Measurements from ENCODE around the gene PWWP2A.
"Not testable (repeated sequence)": the region's sequence is repeated elsewhere in the genome, so short reads cannot be mapped to it uniquely, and the experiment has no call there.

Gene PWWP2A

GRCh38 chr5:160081495-160081894 is 37.8 kb downstream of the PWWP2A start:
- in situ Hi-C loops (cut with MboI; ENCODE audit: low sequenced_read_pairs), result no loop called here

- in situ Hi-C loops (cut with MboI; ENCODE audit: low sequenced_read_pairs), result no loop called here
Measured at GRCh38 chr5:160079753-160080152, 39.5 kb downstream of the PWWP2A start.

- in situ Hi-C loops (cut with MboI; ENCODE audit: low sequenced_read_pairs), result no loop called here
Measured at GRCh38 chr5:160076997-160077396, 42.3 kb downstream of the PWWP2A start.

- in situ Hi-C loops (cut with MboI; ENCODE audit: low sequenced_read_pairs), result no loop called here
Measured at GRCh38 chr5:160075073-160075472, 44.2 kb downstream of the PWWP2A start.

- in situ Hi-C loops (cut with MboI; ENCODE audit: low sequenced_read_pairs), result no loop called here
Measured at GRCh38 chr5:160071916-160072315, 47.3 kb downstream of the PWWP2A start.

- in situ Hi-C loops (cut with MboI; ENCODE audit: low sequenced_read_pairs), result no loop called here
Measured at GRCh38 chr5:160071516-160071915, 47.7 kb downstream of the PWWP2A start.

- in situ Hi-C loops (cut with MboI; ENCODE audit: low sequenced_read_pairs), result not testable (repeated sequence)
Measured at GRCh38 chr5:160069120-160069519, 50.1 kb downstream of the PWWP2A start.

- in situ Hi-C loops (cut with MboI; ENCODE audit: low sequenced_read_pairs), result no loop called here
Measured at GRCh38 chr5:160064995-160065614, 54.1 kb downstream of the PWWP2A start.

- in situ Hi-C loops (cut with MboI; ENCODE audit: low sequenced_read_pairs), result no loop called here
Measured at GRCh38 chr5:160064417-160064810, 54.8 kb downstream of the PWWP2A start.

- in situ Hi-C loops (cut with MboI; ENCODE audit: low sequenced_read_pairs), result no loop called here
Measured at GRCh38 chr5:160061770-160062169, 57.5 kb downstream of the PWWP2A start.

- in situ Hi-C loops (cut with MboI; ENCODE audit: low sequenced_read_pairs), result no loop called here
Measured at GRCh38 chr5:160060001-160060400, 59.2 kb downstream of the PWWP2A start.

- in situ Hi-C loops (cut with MboI; ENCODE audit: low sequenced_read_pairs), result no loop called here
Measured at GRCh38 chr5:160057256-160057655, 62.0 kb downstream of the PWWP2A start.

GRCh38 chr5:160054831-160055230 is 64.4 kb downstream of the PWWP2A start:
- in situ Hi-C loops (cut with MboI; ENCODE audit: low sequenced_read_pairs), result no loop called here

GRCh38 chr5:160054047-160054446 is 65.2 kb downstream of the PWWP2A start:
- in situ Hi-C loops (cut with MboI; ENCODE audit: low sequenced_read_pairs), result no loop called here

GRCh38 chr5:160049099-160049498 is 70.2 kb downstream of the PWWP2A start:
- in situ Hi-C loops (cut with MboI; ENCODE audit: low sequenced_read_pairs), result no loop called here

GRCh38 chr5:160048131-160048530 is 71.1 kb downstream of the PWWP2A start:
- in situ Hi-C loops (cut with MboI; ENCODE audit: low sequenced_read_pairs), result no loop called here

GRCh38 chr5:160047423-160047822 is 71.8 kb downstream of the PWWP2A start:
- in situ Hi-C loops (cut with MboI; ENCODE audit: low sequenced_read_pairs), result no loop called here

GRCh38 chr5:160044967-160045366 is 74.3 kb downstream of the PWWP2A start:
- in situ Hi-C loops (cut with MboI; ENCODE audit: low sequenced_read_pairs), result no loop called here

- in situ Hi-C loops (cut with MboI; ENCODE audit: low sequenced_read_pairs), result no loop called here
Measured at GRCh38 chr5:160044391-160044804, 74.9 kb downstream of the PWWP2A start.

- in situ Hi-C loops (cut with MboI; ENCODE audit: low sequenced_read_pairs), result no loop called here
Measured at GRCh38 chr5:160042671-160043070, 76.6 kb downstream of the PWWP2A start.
